Fibroblast of skin of scalp (primary cell): ENCODE results near the gene NOBOX. TPM values are rescaled to one million over a fixed set of nuclear protein-coding genes. Genes with fewer than 3 reads are reported as not detected.
"Not testable (repeated sequence)": the region's sequence is repeated elsewhere in the genome, so short reads cannot be mapped to it uniquely, and the experiment has no call there.

Source experiments
- DNase-seq: peaks from one replicate; pipeline ENCODE4 v3.0.0-alpha.2; 2013
- polyA plus RNA-seq, 2 experiments: library from polyadenylated mRNA; unstranded; fragments of 120-200 nt; gene quantifications; one replicate each; pipeline ENCODE4 v1.2.1, GENCODE V29; 2013; ENCODE audit not compliant: insufficient read length in 2 of 2

NOBOX gene
- not detected for polyA plus RNA-seq (2013, experiment 1 of 2; ENCODE audit: insufficient read length)
- polyA plus RNA-seq (2013, experiment 2 of 2; ENCODE audit: insufficient read length) = not detected

- no peak for DNase-seq
Observed at GRCh38 chr7:144403649-144404061, at the start of gene NOBOX. Gene NOBOX (minus strand): TSS chr7:144403693.

DNA sequence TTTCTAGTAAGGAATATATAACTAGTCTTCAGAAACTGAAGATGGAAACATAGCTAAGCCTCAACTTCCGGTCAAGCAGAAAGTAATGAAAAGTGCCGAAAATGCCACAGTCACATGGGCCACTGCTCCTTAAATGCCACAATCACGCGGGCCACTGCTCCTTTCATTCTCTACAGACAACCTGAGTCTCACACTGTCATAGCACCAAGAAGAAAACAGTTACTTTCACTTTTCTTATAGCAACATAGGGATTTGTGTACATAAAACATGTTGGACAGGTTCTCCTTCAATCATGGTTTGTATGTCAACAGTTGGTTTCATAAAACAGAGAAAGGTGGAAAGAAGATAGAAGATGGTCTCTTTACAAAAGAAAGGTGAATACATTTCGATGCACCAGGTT is 48.6 kb upstream of the NOBOX start:
- DNase-seq = no peak

DNA sequence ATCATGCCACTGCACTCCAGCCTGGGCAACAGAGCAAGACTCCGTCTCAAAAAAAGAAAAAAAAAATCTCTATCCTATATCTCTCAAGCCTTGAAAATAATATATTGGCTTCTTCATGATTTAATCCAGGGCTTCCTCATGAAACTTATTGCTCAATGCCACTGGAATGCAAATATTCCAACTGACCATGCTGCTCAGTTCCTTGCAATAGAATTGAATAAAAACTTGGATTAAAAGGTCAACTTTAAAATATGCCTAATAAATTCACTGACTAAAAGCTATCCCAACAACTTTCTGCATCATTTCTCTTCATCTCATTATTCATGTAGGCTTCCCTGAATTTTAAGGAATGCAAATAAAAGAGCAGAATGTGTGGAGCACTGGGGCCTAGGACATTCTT is 42.1 kb upstream of the NOBOX start:
- DNase-seq = no peak

DNA sequence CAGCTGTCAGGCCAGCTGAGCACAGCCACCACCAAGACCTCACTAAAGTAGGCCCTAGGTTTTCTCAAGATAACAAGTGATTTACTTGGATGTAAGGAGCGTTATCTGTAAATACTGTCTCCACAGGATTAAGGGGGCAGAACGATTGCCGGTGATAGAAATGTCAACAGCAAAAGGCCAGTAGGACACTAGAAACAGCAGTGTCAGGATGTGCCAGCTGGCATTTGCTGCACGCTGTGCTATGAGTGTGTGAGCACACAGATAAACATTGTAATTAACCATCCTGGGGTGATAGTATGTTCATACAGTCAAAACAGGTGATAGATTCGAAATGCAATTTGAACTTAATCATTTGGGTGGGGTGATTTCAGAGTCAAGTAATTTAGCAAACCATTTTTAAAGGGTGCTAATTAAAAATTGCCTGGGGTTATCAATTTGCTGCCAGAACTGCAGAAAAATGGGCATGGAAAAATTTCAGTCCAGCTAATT is 36.3 kb upstream of the NOBOX start:
- no peak for DNase-seq

- DNase-seq = no peak
Observed at GRCh38 chr7:144438759-144439158, 35.3 kb upstream of the NOBOX start.

- DNase-seq = peak; percentile 55
Observed at GRCh38 chr7:144437370-144438191, 34.1 kb upstream of the NOBOX start.

GRCh38 chr7:144436500-144436899 is 33.0 kb upstream of the NOBOX start:
- DNase-seq = no peak

GRCh38 chr7:144428431-144428830 is 24.9 kb upstream of the NOBOX start:
- no peak for DNase-seq

- DNase-seq = not testable (repeated sequence)
Observed at GRCh38 chr7:144427539-144427938, 24.0 kb upstream of the NOBOX start.

- DNase-seq = not testable (repeated sequence)
Observed at GRCh38 chr7:144418931-144419330, 15.4 kb upstream of the NOBOX start.

- no peak for DNase-seq
Observed at GRCh38 chr7:144416341-144416740, 12.8 kb upstream of the NOBOX start.

DNA sequence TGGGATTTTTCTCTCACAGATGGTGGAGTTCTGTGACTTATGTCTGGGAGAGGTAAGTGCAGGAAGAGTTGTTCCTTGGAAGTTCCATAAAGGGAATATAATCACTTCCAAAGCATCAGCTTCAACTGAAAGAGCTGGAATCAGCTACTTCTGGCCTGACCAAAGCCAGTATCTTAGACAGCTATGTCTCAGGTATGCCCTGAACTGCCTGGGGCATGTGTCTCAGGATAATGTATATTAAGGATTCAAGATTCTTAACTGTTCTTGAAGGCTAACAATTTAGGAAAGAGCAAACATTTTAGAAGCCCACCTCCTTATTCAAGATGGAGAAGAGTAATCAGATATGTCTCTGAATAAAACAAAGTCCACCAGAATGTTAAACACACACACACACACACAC is 12.4 kb upstream of the NOBOX start:
- no peak for DNase-seq

DNA sequence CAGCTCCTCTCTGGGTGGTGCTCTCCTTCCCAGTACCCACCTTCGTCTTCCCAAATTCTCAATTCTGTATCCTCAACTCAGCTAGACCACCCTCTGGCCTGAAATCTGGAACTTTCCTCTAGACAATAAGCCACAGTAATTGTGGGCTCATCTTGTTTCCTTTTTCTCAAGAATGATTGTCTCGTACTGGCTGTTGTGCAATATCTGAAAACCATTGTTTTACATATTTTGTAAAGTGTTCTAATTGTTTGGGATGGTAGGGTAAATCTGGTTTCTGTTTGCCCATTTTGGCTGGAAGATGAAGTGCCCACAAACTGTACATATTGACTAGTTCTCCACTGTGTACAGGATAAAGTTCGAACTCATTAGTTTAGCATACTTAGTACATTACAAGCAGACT is 11.3 kb upstream of the NOBOX start:
- no peak for DNase-seq

DNA sequence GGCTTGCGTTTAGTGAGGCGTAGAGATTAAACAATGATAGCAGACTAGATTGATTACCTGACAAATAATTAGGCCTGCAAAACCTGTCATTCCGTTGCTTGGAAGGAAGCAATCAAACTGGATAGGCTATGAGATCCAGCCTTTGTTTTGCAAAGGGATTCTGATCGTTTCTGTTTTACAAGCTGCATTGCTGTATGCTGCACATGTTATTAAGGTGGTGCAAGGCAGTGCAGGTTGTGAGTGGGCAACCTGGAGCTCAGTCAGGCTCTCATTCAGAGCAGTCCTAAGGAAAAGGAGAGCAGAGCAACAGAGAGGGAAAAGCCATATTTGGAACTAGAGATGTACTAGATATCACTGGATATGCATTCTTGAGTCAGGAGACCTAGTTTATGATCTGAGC is 6.9 kb upstream of the NOBOX start:
- no peak for DNase-seq

- DNase-seq = peak; percentile 14
Observed at GRCh38 chr7:144408121-144408520, 4.6 kb upstream of the NOBOX start.

DNA sequence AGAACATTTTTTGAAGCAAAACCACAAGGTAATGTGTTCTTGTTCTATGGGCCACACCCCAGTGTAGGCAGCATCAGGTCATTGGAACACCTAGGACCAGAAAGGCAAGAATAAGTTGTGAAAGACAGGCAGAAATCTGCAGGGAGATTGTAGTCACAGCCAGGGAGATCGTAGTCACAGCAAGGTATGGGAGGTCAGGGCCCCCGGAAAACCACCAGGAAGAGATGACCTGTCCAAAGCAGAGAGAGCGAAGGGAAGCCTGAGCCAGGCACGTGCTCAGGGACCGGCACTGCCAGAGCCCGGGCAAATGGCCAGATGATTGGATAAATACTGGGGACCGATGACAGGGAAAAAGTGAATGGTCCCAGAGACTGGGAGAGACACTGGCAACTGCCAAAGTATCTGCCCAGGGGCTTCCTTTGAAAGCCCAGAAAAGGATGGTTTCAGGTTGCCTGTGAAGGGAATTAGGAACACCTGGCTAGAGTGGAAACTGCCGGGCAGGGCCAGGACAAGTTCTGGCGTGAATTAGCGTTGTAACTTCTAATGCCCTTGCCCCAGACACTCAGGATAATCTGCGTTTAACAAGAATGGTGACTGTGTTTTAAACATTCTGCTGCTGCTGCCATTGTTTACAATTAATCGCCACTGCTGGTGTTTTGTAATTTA is 3.9 kb upstream of the NOBOX start:
- no peak for DNase-seq

DNA sequence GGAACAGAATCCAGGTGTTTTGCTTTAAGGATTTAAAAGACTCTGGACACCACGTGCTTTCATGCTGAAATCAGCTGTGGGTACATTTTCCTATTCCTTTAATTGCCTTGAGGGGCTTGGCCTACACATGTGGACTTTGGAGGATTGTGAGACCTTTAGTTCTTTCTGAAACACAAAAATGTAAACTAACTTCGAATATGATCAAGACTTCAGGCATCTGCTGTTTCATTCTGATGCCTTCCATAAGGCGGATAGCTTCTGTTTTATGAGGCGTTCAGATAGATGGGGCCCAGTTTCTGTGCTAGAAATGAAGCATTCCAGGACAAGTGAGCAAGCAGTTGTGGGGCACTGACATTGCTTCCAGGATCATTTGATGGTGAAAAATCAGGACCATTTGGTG is 1.5 kb upstream of the NOBOX start:
- DNase-seq = no peak

DNA sequence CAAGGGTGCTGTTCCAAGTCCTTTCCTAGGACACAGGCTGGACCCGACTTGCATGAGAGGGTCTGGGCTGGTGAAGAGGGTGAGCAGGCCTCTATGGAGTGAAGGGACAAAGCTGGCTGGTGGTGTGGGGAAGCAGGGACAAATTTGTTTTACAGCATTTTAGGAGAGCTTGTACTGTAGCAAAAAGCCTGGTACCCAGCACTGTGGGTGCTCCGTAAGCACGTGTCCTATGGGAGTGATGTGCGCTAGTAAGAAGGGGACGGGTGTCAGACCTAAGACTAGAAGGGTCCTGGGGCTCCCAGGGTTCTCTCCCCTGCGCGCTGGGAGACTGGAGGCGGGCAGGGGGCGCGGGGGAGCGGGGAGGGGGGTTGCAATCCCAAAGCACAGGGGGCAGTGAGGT is 391 bp downstream of the NOBOX start:
- no peak for DNase-seq

DNA sequence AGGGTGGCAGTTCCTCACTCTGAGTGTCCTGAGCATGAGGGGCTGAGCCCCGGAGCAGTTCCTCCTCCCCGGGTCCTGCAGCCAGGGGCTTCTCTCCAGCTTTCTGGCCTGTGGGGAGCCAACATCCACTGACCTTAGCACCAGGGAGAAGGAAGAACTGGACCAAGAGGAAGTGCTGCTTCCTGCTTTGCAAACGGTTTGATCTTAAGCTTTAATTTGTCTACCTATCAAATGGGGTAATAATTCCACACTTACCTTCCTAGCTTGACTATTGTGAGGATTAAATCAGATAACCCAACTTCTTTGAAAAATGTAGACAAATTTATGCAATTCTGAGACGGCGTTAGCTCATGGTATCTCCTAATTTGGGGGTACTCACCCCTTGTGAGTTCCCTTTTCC is 2.0 kb downstream of the NOBOX start:
- no peak for DNase-seq

- DNase-seq = no peak
Observed at GRCh38 chr7:144399946-144400345, 3.5 kb downstream of the NOBOX start.

- DNase-seq = no peak
Observed at GRCh38 chr7:144398911-144399310, 4.6 kb downstream of the NOBOX start.

DNA sequence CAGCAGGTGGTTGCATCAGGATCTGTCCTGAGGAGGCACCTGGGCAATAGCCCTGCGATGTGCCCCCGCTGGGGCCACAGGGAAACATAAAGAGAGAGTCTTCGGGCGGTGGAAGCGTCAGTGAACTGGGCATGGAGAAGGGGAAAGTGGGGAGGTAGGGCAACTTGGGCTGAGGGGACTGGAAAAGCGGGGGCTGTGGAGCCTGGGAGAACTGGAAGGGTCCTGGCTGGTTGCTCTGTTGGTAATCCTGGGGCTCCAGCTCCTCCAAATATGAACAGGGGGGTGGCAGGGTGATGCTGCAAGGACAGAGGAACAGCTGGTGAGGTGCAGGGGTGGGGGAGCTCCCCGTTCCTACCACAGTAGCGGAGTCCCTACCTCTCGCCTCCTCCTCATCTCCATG is 5.2 kb downstream of the NOBOX start:
- DNase-seq = no peak

DNA sequence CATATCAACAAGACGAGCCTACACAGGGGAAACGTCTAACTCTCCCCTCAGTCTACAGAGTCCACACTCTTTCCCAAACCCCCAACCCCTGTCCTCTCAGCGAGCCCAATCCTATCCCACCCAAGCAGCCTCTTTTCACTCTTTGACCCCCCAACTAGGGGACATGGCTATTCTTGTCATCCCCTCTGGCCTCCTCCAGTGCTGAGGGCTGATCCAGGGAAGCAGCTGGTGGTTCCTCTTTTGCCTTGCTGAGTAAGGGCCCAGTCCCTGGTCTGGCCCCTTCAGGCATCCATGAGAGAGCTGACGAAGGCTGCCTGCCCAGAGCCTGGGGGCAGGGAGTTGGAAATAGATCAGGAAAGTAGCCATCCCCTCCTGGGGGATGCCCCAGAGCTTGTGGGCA is 6.4 kb downstream of the NOBOX start:
- DNase-seq = no peak

GRCh38 chr7:144391823-144392255 is 11.7 kb downstream of the NOBOX start:
- peak; percentile 56 for DNase-seq
